Retinal pigment epithelial cell (primary cell): ENCODE results near the gene PIK3CA.

ENCODE experiments used
- DNase-seq: peaks from one replicate; pipeline ENCODE4 v3.0.0-alpha.2; 2010; ENCODE audit warnings: low read depth
- H3K4me3 ChIP-seq: 2 replicates; pipeline ENCODE4 v1.5.1; 2011; ENCODE audit warnings: mild to moderate bottlenecking, low read length, control low read depth, moderate library complexity
- TF ChIP-seq, protein P1 (sequence below): conservative IDR thresholded peaks from 2 replicates; pipeline ENCODE4 v1.5.1; 2011; ENCODE audit warnings: low read depth, low read length, control low read depth, inconsistent platforms

Gene PIK3CA

DNA sequence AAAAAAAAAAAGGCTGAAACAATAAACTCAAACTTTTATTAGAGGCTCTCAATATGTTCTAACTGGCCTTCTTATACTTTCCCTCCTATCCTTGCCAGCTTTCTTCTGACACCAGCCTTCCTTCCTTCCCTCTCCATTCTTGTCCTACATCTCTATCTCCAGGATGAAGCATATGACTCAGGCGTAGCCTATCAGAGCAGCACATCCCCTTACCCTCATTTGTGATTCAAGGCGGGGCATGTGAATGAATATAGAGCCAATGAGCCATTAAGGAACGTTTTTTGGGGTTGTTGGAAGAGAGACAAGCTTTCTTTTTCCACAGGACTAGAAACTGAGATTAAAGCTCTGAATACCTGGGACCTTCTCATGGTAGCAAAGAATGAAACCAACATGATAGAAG is 127.8 kb downstream of the PIK3CA start:
- DNase-seq = no peak
- TF ChIP-seq, protein P1, sequence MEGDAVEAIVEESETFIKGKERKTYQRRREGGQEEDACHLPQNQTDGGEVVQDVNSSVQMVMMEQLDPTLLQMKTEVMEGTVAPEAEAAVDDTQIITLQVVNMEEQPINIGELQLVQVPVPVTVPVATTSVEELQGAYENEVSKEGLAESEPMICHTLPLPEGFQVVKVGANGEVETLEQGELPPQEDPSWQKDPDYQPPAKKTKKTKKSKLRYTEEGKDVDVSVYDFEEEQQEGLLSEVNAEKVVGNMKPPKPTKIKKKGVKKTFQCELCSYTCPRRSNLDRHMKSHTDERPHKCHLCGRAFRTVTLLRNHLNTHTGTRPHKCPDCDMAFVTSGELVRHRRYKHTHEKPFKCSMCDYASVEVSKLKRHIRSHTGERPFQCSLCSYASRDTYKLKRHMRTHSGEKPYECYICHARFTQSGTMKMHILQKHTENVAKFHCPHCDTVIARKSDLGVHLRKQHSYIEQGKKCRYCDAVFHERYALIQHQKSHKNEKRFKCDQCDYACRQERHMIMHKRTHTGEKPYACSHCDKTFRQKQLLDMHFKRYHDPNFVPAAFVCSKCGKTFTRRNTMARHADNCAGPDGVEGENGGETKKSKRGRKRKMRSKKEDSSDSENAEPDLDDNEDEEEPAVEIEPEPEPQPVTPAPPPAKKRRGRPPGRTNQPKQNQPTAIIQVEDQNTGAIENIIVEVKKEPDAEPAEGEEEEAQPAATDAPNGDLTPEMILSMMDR = no peak

DNA sequence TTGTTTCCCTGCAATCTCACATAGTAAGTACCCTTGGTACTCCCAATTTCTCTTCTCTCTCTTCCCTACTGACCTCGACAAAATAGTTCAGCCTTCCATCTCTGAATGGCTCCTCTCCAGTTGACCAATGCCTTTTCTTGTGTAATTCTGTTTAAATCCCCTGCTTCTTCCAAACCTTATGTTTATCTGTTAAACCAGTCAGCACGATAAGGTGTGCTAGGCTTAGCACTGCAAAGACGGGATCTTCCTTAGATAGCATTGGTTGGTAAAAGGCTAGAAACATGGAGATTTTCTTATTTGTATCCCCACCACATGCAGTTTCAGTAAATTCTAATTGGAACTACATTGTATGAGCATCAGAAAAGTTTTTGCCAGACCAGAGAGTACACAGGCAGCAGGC is 128.6 kb downstream of the PIK3CA start:
- H3K4me3 ChIP-seq = no peak overlapping the region
- no peak for DNase-seq
- TF ChIP-seq, protein P1 = no peak

More for the DNA sequence above, 127.8 kb downstream of the PIK3CA start:
- H3K4me3 ChIP-seq = no peak overlapping the region

DNA sequence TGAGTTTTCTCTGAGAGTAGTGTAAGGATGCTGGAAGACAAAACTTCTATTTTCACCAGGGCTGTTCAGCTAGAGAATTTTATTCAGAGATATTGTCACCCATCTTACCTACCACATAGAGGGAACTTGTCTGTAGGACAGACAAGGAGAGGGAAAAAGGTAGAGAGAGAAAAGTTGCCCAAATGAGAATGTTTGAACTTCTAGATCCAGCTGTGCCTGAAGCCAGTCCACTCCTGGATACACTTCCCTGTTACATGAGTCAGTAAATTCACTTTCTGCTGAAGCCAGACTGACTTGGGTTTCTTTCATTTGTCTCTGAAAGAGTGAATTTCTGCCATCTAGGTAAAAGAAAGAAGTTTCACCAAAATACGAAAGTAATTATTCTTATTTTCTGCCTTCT is 130.0 kb downstream of the PIK3CA start:
- TF ChIP-seq, protein P1 = no peak
- H3K4me3 ChIP-seq = no peak overlapping the region
- no peak for DNase-seq

DNA sequence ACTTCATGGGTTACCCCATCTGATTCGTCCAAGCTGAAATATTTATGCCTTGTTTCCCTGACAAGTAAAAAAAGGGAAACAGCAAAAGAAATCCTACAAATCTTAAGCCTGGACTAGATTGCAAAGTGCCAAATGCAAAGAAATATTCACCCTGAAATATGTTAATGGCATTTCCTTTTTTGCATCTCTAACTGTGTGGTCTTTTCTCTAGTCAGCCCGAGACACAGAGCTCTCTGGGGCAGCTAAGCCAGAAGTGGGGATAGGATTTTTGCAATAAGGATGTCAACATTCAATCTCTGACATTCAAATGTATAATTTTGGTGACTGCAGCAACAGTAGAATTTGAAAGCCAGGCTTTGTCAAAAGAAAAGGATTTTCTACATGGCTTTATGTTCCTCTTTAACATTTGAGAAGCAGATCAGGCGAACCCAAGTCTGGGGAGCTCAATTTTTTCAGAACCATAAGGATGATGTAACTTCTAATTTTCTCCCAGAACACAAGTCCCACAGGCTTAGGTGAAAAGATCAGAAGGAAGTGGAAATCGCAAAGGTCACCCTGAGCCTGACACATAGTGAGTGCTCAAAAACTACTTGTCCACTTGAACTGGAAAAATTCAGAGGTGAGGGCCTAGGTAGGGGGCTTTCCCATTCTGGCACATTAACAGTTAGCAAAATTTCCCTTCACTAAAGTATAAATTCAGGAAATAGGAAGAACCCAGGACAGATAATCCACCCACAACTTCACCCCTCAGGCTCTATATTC is 131.0 kb downstream of the PIK3CA start:
- H3K4me3 ChIP-seq = no peak overlapping the region
- DNase-seq = no peak
- TF ChIP-seq, protein P1 = no peak

DNA sequence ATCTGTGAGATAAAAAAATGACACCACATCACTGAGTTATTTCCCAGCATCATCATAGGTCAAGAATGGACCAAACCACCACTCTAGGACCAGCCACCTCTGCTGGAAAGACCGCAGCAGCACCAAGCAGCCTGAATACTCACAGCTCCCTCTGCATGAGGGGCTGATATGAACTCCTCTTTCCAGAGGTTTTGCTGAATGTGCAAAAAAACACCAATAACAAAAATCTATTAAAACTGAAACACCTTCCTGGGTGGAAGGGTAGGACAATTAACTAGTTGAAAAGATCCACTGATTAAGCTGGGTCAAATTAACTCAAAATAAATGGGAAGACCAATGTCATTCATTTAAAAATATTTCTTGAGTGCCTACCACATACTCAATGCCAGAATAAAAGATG is 131.7 kb downstream of the PIK3CA start:
- no peak for DNase-seq
- H3K4me3 ChIP-seq = no peak overlapping the region
- TF ChIP-seq, protein P1 = no peak

DNA sequence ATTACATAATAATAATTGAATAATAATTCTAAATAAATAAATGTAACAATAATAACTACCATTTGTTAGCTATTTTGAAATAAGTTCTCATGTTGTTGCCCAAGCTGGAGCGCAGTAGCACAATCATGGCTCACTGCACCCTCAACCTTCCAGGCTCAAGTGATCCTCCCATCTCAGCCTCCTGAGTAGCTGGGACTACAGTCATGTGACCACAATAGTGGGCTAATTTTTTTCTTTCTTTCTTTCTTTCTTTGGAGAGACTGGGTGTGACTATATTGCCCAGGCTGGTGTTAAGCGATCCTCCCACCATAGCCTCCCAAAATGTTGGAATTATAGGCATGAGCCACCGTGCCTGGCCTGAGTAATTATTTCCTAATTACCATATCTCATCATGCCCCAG is 133.7 kb downstream of the PIK3CA start:
- no peak overlapping the region for H3K4me3 ChIP-seq
- TF ChIP-seq, protein P1 = no peak
- DNase-seq = no peak

DNA sequence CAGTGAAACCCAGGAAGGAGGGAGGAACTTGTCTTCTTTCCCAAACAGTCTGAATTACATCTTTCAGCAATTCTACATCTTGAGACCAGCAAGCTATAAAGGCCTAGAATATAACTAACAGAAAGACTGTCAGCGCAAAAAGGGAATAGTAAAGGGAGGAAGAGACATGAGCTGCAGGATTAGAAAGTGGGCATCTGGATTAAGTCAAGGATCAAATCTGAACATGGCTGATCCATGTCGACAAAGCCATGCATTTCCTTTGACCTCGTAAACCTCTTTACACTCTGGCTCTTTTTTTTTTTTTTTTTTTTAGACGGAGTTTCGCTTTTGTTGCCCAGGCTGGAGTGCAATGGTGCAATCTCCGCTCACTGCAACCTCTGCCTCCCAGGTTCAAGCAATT is 138.2 kb downstream of the PIK3CA start:
- TF ChIP-seq, protein P1 = no peak
- no peak overlapping the region for H3K4me3 ChIP-seq
- DNase-seq = no peak
